ENCODE data around the gene SPRED2. TPM values are rescaled to one million over a fixed set of nuclear protein-coding genes. Genes with fewer than 3 reads are reported as not detected.

SPRED2 gene
- total and polyA plus RNA-seq, 8 donors: 6.4 to 23.3 (median 11.5) TPM

- Histone ChIP-seq H3K27me3 (no peaks in the 10 kb centered on the region), H3K36me3 (no peaks in the 10 kb centered on the region), H3K27ac (peak overlapping the region; percentile 93 to 98 (median 97)), H3K4me3 (peak overlapping the region; percentile 74 to 93 (median 79)), H3K9me3 (no peaks in the 10 kb centered on the region), H3K4me1 (peaks cover 0 to 34% (median 32%) of the 10 kb centered on the region in 4 donors)
- intact Hi-C loops (cut with DNase I; ENCODE audit: low total_unique reads): loop anchor here (10.0 kb wide), 1 partner anchor 167 kb away; no protein-coding TSS in a partner anchor
- no peak for TF ChIP-seq EP300 (IDR thresholded peaks at IDR 0.05)
- TF ChIP-seq CTCF (IDR thresholded peaks at IDR 0.05): no peak
- no peak for TF ChIP-seq POLR2AphosphoS5 (IDR thresholded peaks at IDR 0.05)
- no peak for TF ChIP-seq POLR2A (IDR thresholded peaks at IDR 0.05)
- WGBS, 5 donors: 0 to 1% (median 1%) methylated on average over 49 to 71 of the region's 71 CpGs
- DNase-seq: peak; percentile 37 to 82
These were observed 775 bp downstream of the SPRED2 start for GRCh38 chr2:65431421-65432226.

GRCh38 chr2:65430603-65431420, 1.6 kb downstream of the SPRED2 start:
- Histone ChIP-seq H3K4me1 (peaks cover 0 to 36% (median 31%) of the 10 kb centered on the region in 4 donors), H3K4me3 (peak overlapping the region; percentile 74 to 93 (median 79)), H3K36me3 (no peaks in the 10 kb centered on the region), H3K9me3 (no peaks in the 10 kb centered on the region), H3K27ac (peak overlapping the region; percentile 93 to 98 (median 97)), H3K27me3 (no peaks in the 10 kb centered on the region)
- intact Hi-C loops (cut with DNase I; ENCODE audit: low total_unique reads): loop anchor here (10.0 kb wide), 1 partner anchor 166 kb away; no protein-coding TSS in a partner anchor
- WGBS, 5 donors: 0 to 1% (median 0%) methylated on average over 51 to 95 of the region's 95 CpGs
- peak; percentile 62 to 87 for DNase-seq
- TF ChIP-seq EP300 (IDR thresholded peaks at IDR 0.05) (no peak), CTCF (IDR thresholded peaks at IDR 0.05) (peak in 1 of 7 experiments; percentile 13), POLR2AphosphoS5 (IDR thresholded peaks at IDR 0.05) (peak; percentile 5 to 42 (median 22))

GRCh38 chr2:65429786-65430602, 2.4 kb downstream of the SPRED2 start:
- DNase-seq: peak; percentile 39 to 42
- Histone ChIP-seq H3K9me3 (no peaks in the 10 kb centered on the region), H3K4me3 (peak overlapping the region; percentile 74 to 93 (median 79)), H3K27me3 (no peaks in the 10 kb centered on the region), H3K4me1 (peaks cover 6 to 36% (median 26%) of the 10 kb centered on the region in 4 donors), H3K27ac (peak overlapping the region; percentile 93 to 98 (median 97)), H3K36me3 (no peaks in the 10 kb centered on the region)
- TF ChIP-seq EP300 (IDR thresholded peaks at IDR 0.05): no peak
- no peak for TF ChIP-seq POLR2AphosphoS5 (IDR thresholded peaks at IDR 0.05)
- no peak for TF ChIP-seq CTCF (IDR thresholded peaks at IDR 0.05)
- no peak for TF ChIP-seq POLR2A (IDR thresholded peaks at IDR 0.05)
- intact Hi-C loops (cut with DNase I; ENCODE audit: low total_unique reads): loop anchor here (10.0 kb wide), 1 partner anchor 165 kb away; no protein-coding TSS in a partner anchor
- WGBS, 5 donors: 17 to 36% (median 24%) methylated on average over 17 of the region's 17 CpGs

Data from stomach (tissue), 9 donors.